Germinal center (tissue), 1 donor: ENCODE results near the gene TMEM108.
"Not testable (repeated sequence)": the region's sequence is repeated elsewhere in the genome, so short reads cannot be mapped to it uniquely, and the experiment has no call there.

ENCODE experiments used
- DNase-seq: peaks from one replicate; pipeline ENCODE4 v3.0.0; 2012; ENCODE audit warnings: mixed read lengths, low spot score

TMEM108 gene

DNA sequence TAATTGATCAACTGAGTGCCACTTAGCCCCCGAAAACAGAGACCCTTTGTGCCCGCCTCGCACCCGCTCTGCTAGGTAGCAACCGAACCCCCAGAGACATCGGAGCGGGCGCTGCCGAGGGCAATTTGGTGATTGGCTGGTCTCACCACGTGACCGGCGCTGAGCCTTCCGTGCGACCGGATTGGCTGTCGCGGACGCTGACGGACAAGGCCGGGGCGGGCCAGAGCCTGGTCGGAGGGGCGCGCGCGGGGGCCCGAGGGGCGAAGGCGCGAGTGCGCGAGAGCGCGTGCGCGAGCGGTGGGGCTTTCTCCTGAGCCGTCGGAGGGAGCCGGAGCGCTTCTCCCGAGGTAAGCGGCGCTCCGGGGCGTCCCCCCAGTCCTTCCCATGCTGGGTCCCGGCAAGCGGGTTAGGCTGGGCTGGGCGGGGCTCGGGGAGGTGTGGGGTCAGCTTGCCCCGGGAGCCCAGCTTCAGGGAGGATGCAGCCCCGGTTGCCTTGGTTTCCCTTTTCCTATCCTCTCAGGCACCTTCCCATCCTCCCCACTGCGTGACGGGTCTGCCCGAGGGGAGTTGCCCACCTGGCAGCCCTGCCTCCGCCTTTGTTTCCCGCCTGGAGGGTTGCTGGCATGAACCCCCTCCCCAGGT, at the start of gene TMEM108:
Gene TMEM108 (plus strand): TSS at position 303 of the 642 bp plus-strand sequence.
- peak; percentile 21 for DNase-seq

- no peak for DNase-seq
These were observed 42.2 kb upstream of the TMEM108 start for GRCh38 chr3:132995971-132996370.

GRCh38 chr3:132997404-132998185, 40.6 kb upstream of the TMEM108 start:
- no peak for DNase-seq

DNA sequence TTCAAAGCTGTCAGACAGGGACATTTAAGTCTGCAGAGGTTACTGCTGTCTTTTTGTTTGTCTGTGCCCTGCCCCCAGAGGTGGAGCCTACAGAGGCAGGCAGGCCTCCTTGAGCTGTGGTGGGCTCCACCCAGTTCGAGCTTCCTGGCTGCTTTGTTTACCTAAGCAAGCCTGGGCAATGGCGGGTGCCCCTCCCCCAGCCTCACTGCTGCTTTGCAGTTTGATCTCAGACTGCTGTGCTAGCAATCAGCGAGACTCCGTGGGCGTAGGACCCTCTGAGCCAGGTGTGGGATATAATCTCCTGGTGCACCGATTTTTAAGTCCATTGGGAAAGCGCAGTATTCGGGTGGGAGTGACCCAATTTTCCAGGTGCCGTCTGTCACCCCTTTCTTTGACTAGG, 33.2 kb upstream of the TMEM108 start:
- not testable (repeated sequence) for DNase-seq

DNA sequence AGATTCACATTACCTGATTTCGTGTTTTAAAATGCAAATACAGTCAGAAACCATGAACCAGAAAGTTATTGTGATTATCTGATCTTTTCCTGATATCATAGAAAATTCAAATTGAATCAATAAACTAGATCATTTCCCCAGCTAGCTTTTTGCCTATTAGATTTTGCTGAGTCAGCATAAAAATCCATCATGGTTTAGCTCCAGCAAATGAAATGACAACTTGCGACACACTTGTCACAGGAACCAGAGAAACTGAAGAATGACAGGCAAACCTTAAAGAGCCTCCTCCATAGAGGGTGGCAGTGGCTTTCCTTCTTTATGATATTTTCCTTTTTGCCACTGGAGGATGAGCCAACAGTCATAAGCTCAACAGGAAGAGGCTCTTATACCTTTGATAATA, 30.6 kb upstream of the TMEM108 start:
- DNase-seq, result no peak

- DNase-seq, result no peak
These were observed 23.9 kb upstream of the TMEM108 start for GRCh38 chr3:133014325-133014724.

GRCh38 chr3:133015573-133015972, 22.6 kb upstream of the TMEM108 start:
- DNase-seq, result not testable (repeated sequence)

GRCh38 chr3:133016838-133017309, 21.3 kb upstream of the TMEM108 start:
- DNase-seq, result no peak

DNA sequence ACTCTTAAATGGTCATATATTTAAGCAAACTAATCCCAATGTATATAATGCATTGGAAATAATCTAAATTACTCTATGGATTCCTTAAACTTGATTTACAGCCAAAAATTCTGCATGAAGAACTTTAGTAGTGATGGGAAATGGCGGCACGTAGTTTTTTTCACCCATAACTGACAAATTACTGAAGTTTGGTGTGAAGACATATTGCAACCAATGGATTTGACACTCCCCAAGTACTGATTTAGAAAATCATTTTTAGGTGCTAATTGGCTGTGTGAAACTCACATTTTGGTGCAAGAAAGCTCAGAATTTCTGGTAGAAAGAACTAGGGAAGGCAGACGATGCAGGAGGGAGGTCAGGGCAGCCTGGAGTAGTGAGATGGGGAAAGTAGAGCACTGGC, 19.3 kb upstream of the TMEM108 start:
- no peak for DNase-seq

- DNase-seq, result no peak
These were observed 17.0 kb upstream of the TMEM108 start for GRCh38 chr3:133021206-133021605.

GRCh38 chr3:133023362-133023761, 14.8 kb upstream of the TMEM108 start:
- no peak for DNase-seq

DNA sequence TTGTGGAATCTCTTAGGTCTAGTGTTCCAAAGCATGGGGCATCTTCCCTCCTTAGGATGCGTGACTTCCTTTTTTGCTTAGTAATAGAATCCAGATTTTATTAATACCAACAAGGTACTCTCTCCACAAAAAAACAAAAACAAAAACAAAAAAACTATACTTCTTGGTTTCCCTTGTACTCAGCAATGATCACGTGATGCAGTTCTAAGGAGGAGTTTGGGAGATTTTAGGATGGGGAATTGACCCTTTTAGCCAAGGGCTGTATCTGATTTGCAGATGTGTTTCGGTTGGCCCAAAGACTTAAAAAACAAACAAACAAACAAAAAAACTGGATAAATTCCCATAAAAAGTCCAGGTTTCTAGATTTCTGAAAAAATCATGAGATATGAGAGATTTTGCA, 12.6 kb upstream of the TMEM108 start:
- no peak for DNase-seq

DNA sequence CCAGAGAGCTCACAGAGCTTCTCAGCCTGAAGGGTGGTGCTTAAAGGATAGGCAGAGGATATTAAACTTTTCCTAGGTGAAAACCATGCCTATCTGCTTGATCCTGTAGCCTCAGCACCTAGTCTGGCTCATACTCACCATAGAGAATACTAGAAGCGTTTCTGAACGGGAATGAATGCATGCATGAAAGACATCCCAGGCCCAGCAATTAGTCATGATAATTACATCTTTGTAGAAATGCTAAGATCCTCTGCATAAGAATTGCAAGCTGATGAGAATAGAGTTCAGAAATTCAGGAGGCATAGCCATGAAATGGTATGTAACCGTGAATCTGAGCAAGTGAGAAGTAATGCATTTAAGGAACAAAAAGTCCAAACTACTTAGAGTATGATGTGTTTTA, 5.9 kb upstream of the TMEM108 start:
- DNase-seq, result no peak

DNA sequence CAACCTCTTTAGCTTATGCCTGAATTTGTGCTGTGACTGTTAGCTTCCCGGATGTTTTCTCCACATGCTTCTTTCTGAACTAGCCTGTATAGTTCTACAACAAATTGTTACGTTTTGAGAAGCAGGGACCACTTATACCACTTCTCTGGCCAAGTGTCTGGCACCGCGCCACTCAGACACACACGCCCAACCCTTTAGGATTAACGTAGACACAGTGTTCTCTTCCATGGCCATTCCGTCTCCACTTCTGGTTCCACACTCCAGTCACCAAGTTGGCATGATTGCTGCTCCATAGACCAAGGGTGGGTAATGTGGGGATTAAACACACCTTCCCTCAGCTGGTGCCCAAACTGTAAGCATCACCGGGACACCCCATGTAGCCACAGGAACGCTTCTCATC, 755 bp upstream of the TMEM108 start:
- DNase-seq, result no peak

- DNase-seq, result no peak
These were observed 662 bp downstream of the TMEM108 start for GRCh38 chr3:133038731-133039375.

DNA sequence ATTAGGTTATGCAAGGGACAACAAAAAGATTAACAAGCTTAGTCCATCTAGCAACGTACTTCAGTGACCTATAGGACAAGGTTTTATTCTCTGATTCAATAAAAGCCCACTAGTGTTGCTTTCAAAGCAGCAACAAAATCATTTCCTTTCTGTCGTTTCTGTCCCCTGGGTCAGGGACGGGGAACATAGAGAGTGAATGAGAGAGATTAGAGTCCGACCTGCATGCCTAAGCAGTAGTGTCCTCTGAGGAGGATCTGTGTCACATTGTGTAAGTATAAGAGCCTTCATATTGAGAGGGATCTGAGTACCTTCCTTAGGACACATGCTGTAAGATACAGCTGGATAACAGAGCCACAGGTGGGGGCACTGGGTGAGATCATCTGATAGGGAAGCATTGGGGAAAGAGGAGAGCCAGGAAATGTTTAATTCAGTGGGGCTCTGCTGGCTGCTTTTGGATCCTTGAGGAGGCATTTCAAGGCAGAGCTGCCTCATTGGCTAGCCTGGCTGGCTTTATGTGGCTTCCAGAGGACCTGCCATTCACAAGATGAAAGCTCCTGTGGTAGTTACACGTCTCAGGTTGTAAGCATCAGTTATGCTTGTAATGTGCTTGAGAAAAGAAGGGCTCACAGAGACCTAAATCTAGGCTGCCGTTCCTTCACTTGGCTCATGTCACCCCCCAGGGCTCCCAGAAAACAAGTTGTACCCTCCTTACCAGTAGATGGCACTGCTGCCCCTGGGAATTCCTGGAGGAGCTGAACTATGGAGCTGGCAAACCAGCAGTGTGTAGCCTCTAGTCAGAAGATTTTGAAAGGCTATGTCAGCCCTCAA, 2.7 kb downstream of the TMEM108 start:
- peak; percentile 16 for DNase-seq

DNA sequence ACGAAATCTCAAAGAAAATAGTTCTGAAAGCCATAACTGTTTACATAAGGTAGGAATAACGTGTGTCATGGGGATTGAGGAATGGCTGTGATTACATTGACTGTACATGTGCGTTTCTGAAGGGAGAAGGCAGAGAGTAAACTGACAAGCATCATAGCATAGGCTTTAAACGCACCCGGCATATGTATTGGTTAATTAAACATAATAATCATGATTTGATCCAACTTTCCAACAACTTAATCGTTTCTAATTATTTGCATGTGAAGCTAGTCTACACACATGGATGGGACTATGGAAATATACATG, 3.3 kb downstream of the TMEM108 start:
- no peak for DNase-seq

- no peak for DNase-seq
These were observed 4.6 kb downstream of the TMEM108 start for GRCh38 chr3:133042778-133043177.

GRCh38 chr3:133047980-133048379, 9.8 kb downstream of the TMEM108 start:
- no peak for DNase-seq

DNA sequence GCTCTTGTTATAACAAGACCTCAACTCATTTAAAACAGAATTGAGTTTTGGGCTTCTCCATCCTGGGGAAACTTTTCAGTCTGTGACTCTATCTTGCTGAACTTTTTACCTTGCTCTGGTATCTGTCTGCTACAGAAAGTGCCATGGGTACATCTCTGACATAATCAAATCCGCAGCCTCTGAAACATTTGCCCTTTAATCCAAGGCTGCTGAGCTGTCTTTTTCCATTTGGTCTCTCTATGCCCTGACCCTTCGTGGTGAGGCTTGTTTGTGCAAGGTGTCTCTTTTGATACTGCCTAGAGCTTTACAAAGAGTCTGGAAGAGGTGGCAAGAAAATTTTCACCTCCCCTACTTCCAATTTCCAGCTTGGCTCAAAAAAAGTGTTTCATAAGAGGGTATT, 11.3 kb downstream of the TMEM108 start:
- no peak for DNase-seq

DNA sequence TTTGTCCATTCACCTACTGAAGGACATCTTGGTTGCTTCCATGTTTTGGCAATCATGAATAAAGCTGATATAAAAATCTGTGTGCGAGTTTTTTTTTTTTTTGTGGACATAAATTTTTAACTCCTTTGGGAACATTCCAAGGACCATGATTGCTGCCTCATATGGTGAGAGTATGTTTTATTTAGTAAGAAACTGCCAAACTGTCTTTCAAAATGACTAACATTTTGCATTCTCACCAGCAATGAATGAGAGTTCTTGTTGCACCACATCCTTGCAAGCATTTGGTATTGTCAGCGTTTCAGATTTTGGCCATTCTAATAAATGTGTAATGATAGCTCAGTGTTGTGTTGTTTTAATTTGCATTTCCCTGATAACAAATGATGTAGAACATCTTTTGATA, 12.7 kb downstream of the TMEM108 start:
- no peak for DNase-seq

GRCh38 chr3:133053532-133053931, 15.3 kb downstream of the TMEM108 start:
- DNase-seq, result no peak
